Thoracic aorta (tissue), 2 donors: Measurements from ENCODE around the gene NBEAL2. TPM values are rescaled to one million over a fixed set of nuclear protein-coding genes. Genes with fewer than 3 reads are reported as not detected.
A peak's percentile ranks its signal among the peaks of the same experiment; 100 is the strongest.

Source experiments
- ATAC-seq: fragments of 150-250 bp; one replicate; pipeline ENCODE4 v1.8.0; 2017; ENCODE audit warnings: low read depth; ENCODE audit not compliant: insufficient number of reproducible peaks, low FRiP score
- DNase-seq: peaks from one replicate; pipeline ENCODE4 v3.0.0-alpha.2; 2020; ENCODE audit warnings: low spot score
- H3K27ac ChIP-seq, 2 donors: fragments of 200-600 bp; sonication (generic); 1 replicate in 1 of 2; 2 replicates in 1 of 2; pipeline ENCODE4 v1.5.1; 2016; ENCODE audit warnings: mild to moderate bottlenecking in 2 of 2, moderate library complexity in 2 of 2
- H3K27me3 ChIP-seq: fragments of 200-600 bp; sonication (generic); replicated peaks from 2 replicates; pipeline ENCODE4 v1.6.0; 2016; ENCODE audit warnings: mild to moderate bottlenecking; ENCODE audit not compliant: insufficient read depth
- H3K36me3 ChIP-seq: fragments of 200-600 bp; sonication (generic); one replicate; pipeline ENCODE4 v1.5.1; 2016
- H3K4me1 ChIP-seq, 2 donors: fragments of 200-600 bp; sonication (generic); 1 replicate in 1 of 2; 2 replicates in 1 of 2; pipeline versions ENCODE4 v1.5.1 to v1.6.0; 2016; ENCODE audit warnings: low read depth in 2 of 2, mild to moderate bottlenecking in 1 of 2; ENCODE audit not compliant: control insufficient read depth in 1 of 2
- H3K4me3 ChIP-seq: fragments of 200-600 bp; sonication (generic); 2 replicates; pipeline ENCODE4 v1.5.1; 2016; ENCODE audit warnings: mild to moderate bottlenecking
- H3K9me3 ChIP-seq: fragments of 200-600 bp; sonication (generic); 2 replicates; pipeline ENCODE4 v1.5.1; 2016
- CTCF ChIP-seq: fragments of 200-600 bp; sonication (generic); IDR thresholded peaks from one replicate; pipeline ENCODE4 v1.5.1; 2019; ENCODE audit warnings: antibody characterized with exemption
- total RNA-seq, 2 donors: library from RNA; depleted of rRNA; stranded (reverse); fragments of >200 nt; gene quantifications; one replicate each; pipeline versions ENCODE4 v1.1.0 to v1.2.3, GENCODE V29; 2016

NBEAL2 gene
- total RNA-seq, 2 donors from 2014 or later = 39.7 to 48.7 TPM

GRCh38 chr3:47010111-47010712 lies 30.7 kb downstream of the NBEAL2 start:
- TF ChIP-seq CTCF = no peak
- Histone ChIP-seq H3K4me3 (peak overlapping the region; percentile 86), H3K9me3 (no peaks in the 10 kb centered on the region), H3K36me3 (no peaks in the 10 kb centered on the region), H3K4me1 (peaks cover 0 to 9% of the 10 kb centered on the region in 2 donors), H3K27me3 (no peaks in the 10 kb centered on the region), H3K27ac (peak overlapping the region; percentile 75 to 84)
- ATAC-seq (no peak), DNase-seq (no peak)

GRCh38 chr3:47010910-47011309 lies 31.4 kb downstream of the NBEAL2 start:
- TF ChIP-seq CTCF = no peak
- Histone ChIP-seq H3K4me1 (peaks cover 0 to 9% of the 10 kb centered on the region in 2 donors), H3K27ac (peak overlapping the region in 1 of 2 donors; percentile 84), H3K27me3 (no peaks in the 10 kb centered on the region), H3K9me3 (no peaks in the 10 kb centered on the region), H3K36me3 (peaks cover under 1% of the 10 kb centered on the region), H3K4me3 (no peak overlapping the region)
- ATAC-seq (no peak), DNase-seq (no peak)

GRCh38 chr3:47011371-47011770 lies 31.9 kb downstream of the NBEAL2 start:
- TF ChIP-seq CTCF = no peak

GRCh38 chr3:47012342-47013230 lies 33.1 kb downstream of the NBEAL2 start:
- Histone ChIP-seq H3K4me1 (peaks cover 0 to 9% of the 10 kb centered on the region in 2 donors), H3K27me3 (no peaks in the 10 kb centered on the region), H3K36me3 (peaks cover 13% of the 10 kb centered on the region), H3K4me3 (no peak overlapping the region), H3K27ac (no peak overlapping the region), H3K9me3 (no peaks in the 10 kb centered on the region)
- no peak for TF ChIP-seq CTCF
- ATAC-seq (no peak), DNase-seq (no peak)

More at GRCh38 chr3:47011371-47011770, 31.9 kb downstream of the NBEAL2 start:
- H3K4me1 ChIP-seq = peaks cover 0 to 9% of the 10 kb centered on the region in 2 donors
- ATAC-seq = no peak
- no peak overlapping the region for H3K27ac ChIP-seq
- DNase-seq = no peak
- no peak overlapping the region for H3K4me3 ChIP-seq
- no peaks in the 10 kb centered on the region for H3K9me3 ChIP-seq
- peaks cover 4% of the 10 kb centered on the region for H3K36me3 ChIP-seq
- H3K27me3 ChIP-seq = no peaks in the 10 kb centered on the region

- no peak for TF ChIP-seq CTCF
- no peak for DNase-seq
- H3K27me3 ChIP-seq = no peaks in the 10 kb centered on the region
- H3K4me1 ChIP-seq = peaks cover 0 to 9% of the 10 kb centered on the region in 2 donors
- H3K4me3 ChIP-seq = no peak overlapping the region
- no peak for ATAC-seq
- H3K27ac ChIP-seq = no peak overlapping the region
- peaks cover 20% of the 10 kb centered on the region for H3K36me3 ChIP-seq
- no peaks in the 10 kb centered on the region for H3K9me3 ChIP-seq
Observed at GRCh38 chr3:47013231-47013630, 33.8 kb downstream of the NBEAL2 start.
